CD4-positive, CD25-positive, alpha-beta regulatory T cell (primary cell): ENCODE measurements around the gene SMIM14. TPM values are rescaled to one million over a fixed set of nuclear protein-coding genes. Genes with fewer than 3 reads are reported as not detected.
A peak's percentile ranks its signal among the peaks of the same experiment; 100 is the strongest.
"Not testable (repeated sequence)": the region's sequence is repeated elsewhere in the genome, so short reads cannot be mapped to it uniquely, and the experiment has no call there.

Source experiments
- ATAC-seq, 2 donors: fragments of 150-1000 bp; cut with Tn5 transposase; one replicate each; pipeline ENCODE4 v1.10.0; 2021; ENCODE audit warnings: low read depth in 2 of 2, moderate number of reproducible peaks in 2 of 2, moderate library complexity in 1 of 2
- DNase-seq, 3 donors: peaks; one replicate each; pipeline versions ENCODE4 v3.0.0 to v3.0.0-alpha.2; 2012 to 2022; ENCODE audit warnings: mixed read lengths in 1 of 3
- H3K27ac ChIP-seq: one replicate; pipeline ENCODE4 v1.7.0; 2013; ENCODE audit warnings: mild to moderate bottlenecking, low read length; ENCODE audit not compliant: insufficient read depth, poor library complexity, severe bottlenecking
- H3K27me3 ChIP-seq: one replicate; pipeline ENCODE4 v1.7.0; 2013; ENCODE audit warnings: low read length; ENCODE audit not compliant: control insufficient read depth, insufficient read depth
- H3K36me3 ChIP-seq: one replicate; pipeline ENCODE4 v1.7.0; 2013; ENCODE audit warnings: mild to moderate bottlenecking, low read length, moderate library complexity; ENCODE audit not compliant: control insufficient read depth, insufficient read depth
- H3K4me1 ChIP-seq: 2 replicates; pipeline ENCODE4 v1.7.0; 2013; ENCODE audit warnings: mild to moderate bottlenecking, low read length; ENCODE audit not compliant: insufficient read depth, control insufficient read depth, poor library complexity, severe bottlenecking
- H3K4me3 ChIP-seq: one replicate; pipeline ENCODE4 v1.7.0; 2013; ENCODE audit warnings: low read depth, mild to moderate bottlenecking, low read length, moderate library complexity
- H3K9me3 ChIP-seq, 2 experiments: 1 replicate in 1 of 2; 2 replicates in 1 of 2; pipeline ENCODE4 v1.7.0; 2013; ENCODE audit warnings: low read length in 2 of 2, mild to moderate bottlenecking in 1 of 2, moderate library complexity in 1 of 2; ENCODE audit not compliant: control insufficient read depth in 2 of 2
- H3K27ac Mint-ChIP-seq, 3 donors: one replicate each; pipeline ENCODE4 v1.8.0; 2020 to 2022; ENCODE audit warnings: mild to moderate bottlenecking in 3 of 3, mixed read lengths in 3 of 3, moderate library complexity in 2 of 3
- H3K27me3 Mint-ChIP-seq: one replicate; pipeline ENCODE4 v1.8.0; 2022; ENCODE audit warnings: mild to moderate bottlenecking, mixed read lengths
- H3K36me3 Mint-ChIP-seq: one replicate; pipeline ENCODE4 v1.8.0; 2020; ENCODE audit warnings: mixed read lengths
- H3K4me1 Mint-ChIP-seq, 4 donors: one replicate each; pipeline ENCODE4 v1.8.0; 2020 to 2022; ENCODE audit warnings: mixed read lengths in 4 of 4, mild to moderate bottlenecking in 1 of 4
- H3K4me3 Mint-ChIP-seq, 4 donors: one replicate each; pipeline ENCODE4 v1.8.0; 2020 to 2022; ENCODE audit warnings: mild to moderate bottlenecking in 4 of 4, mixed read lengths in 4 of 4, moderate library complexity in 3 of 4
- H3K9me3 Mint-ChIP-seq, 7 donors: one replicate each; pipeline ENCODE4 v1.8.0; 2020 to 2022; ENCODE audit warnings: mixed read lengths in 7 of 7, mild to moderate bottlenecking in 3 of 7, moderate library complexity in 2 of 7
- polyA plus RNA-seq, 4 donors: library from polyadenylated mRNA; unstranded; fragments of 300-500 nt; fragmentation: Illumina TruSeq; gene quantifications; one replicate each; pipeline ENCODE4 v1.2.3, GENCODE V29; 2021
- total RNA-seq: library from RNA; stranded (reverse); gene quantifications from one replicate; pipeline ENCODE4 v1.2.3, GENCODE V29; 2022

The SMIM14 gene
- total and polyA plus RNA-seq, 5 donors from 2014 or later, result 5.2 to 28.6 (median 21.8) TPM

DNA sequence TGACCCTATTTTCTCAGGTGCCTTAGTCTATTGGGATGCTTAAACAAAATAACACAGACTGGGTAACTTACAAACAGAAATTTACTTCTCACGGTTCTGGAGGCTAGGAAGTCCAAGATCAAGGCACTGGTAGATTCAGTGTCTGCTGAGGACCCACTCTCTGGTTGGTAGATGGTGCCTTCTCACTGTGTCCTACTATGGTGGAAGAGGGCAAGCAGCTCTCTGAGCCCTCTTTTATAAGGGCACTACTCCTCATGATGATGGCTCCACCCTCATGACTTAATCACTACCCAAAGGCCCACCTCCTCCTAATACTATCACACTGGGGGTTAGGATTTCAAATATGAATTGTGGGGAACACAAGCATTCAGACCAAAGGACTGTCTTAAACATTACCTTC, 11.8 kb downstream of the SMIM14 start:
- Mint-ChIP-seq H3K27me3 (no peaks in the 10 kb centered on the region), H3K9me3 (no peaks in the 10 kb centered on the region), H3K36me3 (peaks cover 12% of the 10 kb centered on the region), H3K4me1 (peaks cover 0 to 11% (median 5%) of the 10 kb centered on the region in 4 donors), H3K4me3 (no peak overlapping the region), H3K27ac (peak overlapping the region in 1 of 3 donors; percentile 2)
- Histone ChIP-seq H3K4me3 (no peak overlapping the region), H3K9me3 (no peaks in the 10 kb centered on the region), H3K4me1 (no peaks in the 10 kb centered on the region), H3K27me3 (no peaks in the 10 kb centered on the region), H3K36me3 (no peaks in the 10 kb centered on the region), H3K27ac (no peak overlapping the region)
- no peak for ATAC-seq
- DNase-seq, result no peak

GRCh38 chr4:39626261-39626660, 12.4 kb downstream of the SMIM14 start:
- DNase-seq (no peak), ATAC-seq (peak in 1 of 2 donors; percentile 39)
- Histone ChIP-seq H3K9me3 (no peaks in the 10 kb centered on the region), H3K4me1 (no peaks in the 10 kb centered on the region), H3K36me3 (no peaks in the 10 kb centered on the region), H3K4me3 (no peak overlapping the region), H3K27me3 (no peaks in the 10 kb centered on the region), H3K27ac (no peak overlapping the region)
- H3K4me1 Mint-ChIP-seq, result peaks cover 0 to 11% (median 5%) of the 10 kb centered on the region in 4 donors
- H3K36me3 Mint-ChIP-seq, result peaks cover 12% of the 10 kb centered on the region
- no peaks in the 10 kb centered on the region for H3K27me3 Mint-ChIP-seq
- H3K4me3 Mint-ChIP-seq, result no peak overlapping the region
- no peaks in the 10 kb centered on the region for H3K9me3 Mint-ChIP-seq
- peak overlapping the region in 1 of 3 donors; percentile 11 for H3K27ac Mint-ChIP-seq

- Histone ChIP-seq H3K9me3 (no peaks in the 10 kb centered on the region), H3K4me3 (no peak overlapping the region), H3K36me3 (no peaks in the 10 kb centered on the region), H3K4me1 (no peaks in the 10 kb centered on the region), H3K27me3 (no peaks in the 10 kb centered on the region), H3K27ac (no peak overlapping the region)
- no peaks in the 10 kb centered on the region for H3K27me3 Mint-ChIP-seq
- H3K36me3 Mint-ChIP-seq, result peaks cover 7% of the 10 kb centered on the region
- no peaks in the 10 kb centered on the region for H3K9me3 Mint-ChIP-seq
- DNase-seq (no peak), ATAC-seq (no peak)
- no peak overlapping the region for H3K4me3 Mint-ChIP-seq
- H3K27ac Mint-ChIP-seq, result no peak overlapping the region
- H3K4me1 Mint-ChIP-seq, result peaks cover 0 to 7% (median 3%) of the 10 kb centered on the region in 4 donors
These were observed 17.1 kb downstream of the SMIM14 start for GRCh38 chr4:39621582-39621981.

- ATAC-seq, result no peak
- Histone ChIP-seq H3K9me3 (no peaks in the 10 kb centered on the region), H3K36me3 (no peaks in the 10 kb centered on the region), H3K4me1 (no peaks in the 10 kb centered on the region), H3K27me3 (no peaks in the 10 kb centered on the region), H3K27ac (no peak overlapping the region), H3K4me3 (no peak overlapping the region)
- H3K4me3 Mint-ChIP-seq, result no peak overlapping the region
- no peak overlapping the region for H3K27ac Mint-ChIP-seq
- no peaks in the 10 kb centered on the region for H3K27me3 Mint-ChIP-seq
- no peak for DNase-seq
- peaks cover 5% of the 10 kb centered on the region for H3K36me3 Mint-ChIP-seq
- H3K9me3 Mint-ChIP-seq, result no peaks in the 10 kb centered on the region
- peaks cover 0 to 7% (median 3%) of the 10 kb centered on the region in 4 donors for H3K4me1 Mint-ChIP-seq
These were observed 17.9 kb downstream of the SMIM14 start for GRCh38 chr4:39620551-39621313.

GRCh38 chr4:39617534-39617933, 21.1 kb downstream of the SMIM14 start:
- H3K27me3 ChIP-seq, result no peaks in the 10 kb centered on the region
- Mint-ChIP-seq H3K4me3 (no peak overlapping the region), H3K9me3 (no peaks in the 10 kb centered on the region), H3K27ac (no peak overlapping the region), H3K4me1 (peaks cover 0 to 3% (median 0%) of the 10 kb centered on the region in 4 donors), H3K36me3 (peaks cover under 1% of the 10 kb centered on the region), H3K27me3 (peaks cover 4% of the 10 kb centered on the region)
- no peaks in the 10 kb centered on the region for H3K36me3 ChIP-seq
- no peaks in the 10 kb centered on the region for H3K4me1 ChIP-seq
- no peak overlapping the region for H3K27ac ChIP-seq
- ATAC-seq (no peak), DNase-seq (no peak)
- H3K4me3 ChIP-seq, result no peak overlapping the region
- H3K9me3 ChIP-seq, result no peaks in the 10 kb centered on the region

DNA sequence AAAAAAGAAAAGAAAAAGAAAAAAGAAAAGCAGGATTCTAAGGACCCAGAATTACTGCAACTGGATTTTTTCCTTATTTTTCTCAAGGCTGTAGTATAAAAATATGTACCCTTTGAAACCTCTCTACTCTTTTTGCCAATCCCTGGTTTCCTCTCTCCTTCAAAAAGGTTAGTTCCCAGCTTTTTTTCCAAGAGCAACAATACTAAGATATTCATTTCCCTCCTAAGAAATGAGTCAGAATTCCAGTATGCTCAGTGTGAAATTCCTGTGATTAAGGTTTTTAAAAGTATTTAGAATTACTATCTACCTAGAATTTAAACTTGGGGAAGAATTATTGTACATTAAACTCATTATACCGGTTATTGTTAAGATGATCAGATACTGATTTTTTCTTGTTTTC, 22.0 kb downstream of the SMIM14 start:
- Mint-ChIP-seq H3K27ac (no peak overlapping the region), H3K27me3 (peaks cover 4% of the 10 kb centered on the region), H3K9me3 (no peaks in the 10 kb centered on the region), H3K36me3 (no peaks in the 10 kb centered on the region), H3K4me3 (no peak overlapping the region), H3K4me1 (peaks cover 0 to 3% (median 0%) of the 10 kb centered on the region in 4 donors)
- no peak overlapping the region for H3K27ac ChIP-seq
- H3K36me3 ChIP-seq, result no peaks in the 10 kb centered on the region
- ATAC-seq (no peak), DNase-seq (no peak)
- no peaks in the 10 kb centered on the region for H3K9me3 ChIP-seq
- H3K4me3 ChIP-seq, result no peak overlapping the region
- H3K4me1 ChIP-seq, result no peaks in the 10 kb centered on the region
- no peaks in the 10 kb centered on the region for H3K27me3 ChIP-seq

- not testable (repeated sequence) for H3K9me3 Mint-ChIP-seq, H3K36me3 Mint-ChIP-seq, H3K27ac ChIP-seq, ATAC-seq, H3K27ac Mint-ChIP-seq, DNase-seq, H3K27me3 Mint-ChIP-seq, H3K4me3 ChIP-seq, H3K9me3 ChIP-seq, H3K27me3 ChIP-seq, H3K4me3 Mint-ChIP-seq, H3K4me1 Mint-ChIP-seq, H3K4me1 ChIP-seq, H3K36me3 ChIP-seq
These were observed 22.6 kb downstream of the SMIM14 start for GRCh38 chr4:39616112-39616511.
